Cortex of kidney (tissue), 1 donor: ENCODE data around the gene ZNF844.
"Not testable (repeated sequence)": the region's sequence is repeated elsewhere in the genome, so short reads cannot be mapped to it uniquely, and the experiment has no call there.

Experiments
- DNase-seq: peaks from one replicate; lab custom pipeline; 2025; lab: John Stamatoyannopoulos, UW

Gene ZNF844

DNA sequence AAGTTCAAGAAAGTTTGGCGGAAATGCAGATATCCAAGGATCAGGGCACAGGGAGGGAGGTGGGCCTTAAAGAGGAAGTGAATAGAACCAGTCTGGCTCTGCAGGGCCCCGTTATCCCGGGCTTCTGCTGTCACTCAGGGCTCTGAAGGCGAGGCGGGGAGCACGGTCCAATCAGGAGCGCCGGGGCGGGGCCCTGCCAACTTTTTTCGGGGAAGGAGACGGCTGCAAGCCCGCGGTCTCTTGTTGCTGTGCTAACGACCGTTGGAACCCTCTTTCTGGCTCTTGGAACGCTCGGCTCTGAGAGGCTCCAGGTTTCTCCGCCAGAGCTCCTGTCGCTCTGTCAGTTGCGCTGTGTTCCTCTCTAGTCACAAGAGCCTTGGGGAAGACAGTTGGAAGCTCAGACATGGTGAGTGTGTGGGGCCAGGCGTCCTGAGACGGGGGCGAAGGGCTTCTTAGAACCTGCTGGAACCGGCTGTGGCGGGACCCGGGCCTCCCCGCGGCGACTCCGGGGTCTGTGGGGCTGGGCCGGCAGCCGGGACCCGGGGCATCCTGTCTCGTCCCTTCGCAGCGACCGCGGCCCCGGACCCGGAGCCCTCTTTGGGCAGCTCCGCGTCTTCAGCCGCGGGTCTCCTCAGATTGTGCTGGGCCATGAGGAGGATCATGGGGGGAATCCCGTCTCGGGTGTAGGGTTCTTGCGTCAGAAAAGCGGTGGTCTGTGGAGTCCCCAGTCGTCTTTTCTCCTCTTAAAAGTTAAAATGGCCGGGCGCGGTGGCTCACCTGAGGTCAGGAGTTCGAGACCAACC is 27.7 kb downstream of the ZNF844 start:
- no peak for DNase-seq

DNA sequence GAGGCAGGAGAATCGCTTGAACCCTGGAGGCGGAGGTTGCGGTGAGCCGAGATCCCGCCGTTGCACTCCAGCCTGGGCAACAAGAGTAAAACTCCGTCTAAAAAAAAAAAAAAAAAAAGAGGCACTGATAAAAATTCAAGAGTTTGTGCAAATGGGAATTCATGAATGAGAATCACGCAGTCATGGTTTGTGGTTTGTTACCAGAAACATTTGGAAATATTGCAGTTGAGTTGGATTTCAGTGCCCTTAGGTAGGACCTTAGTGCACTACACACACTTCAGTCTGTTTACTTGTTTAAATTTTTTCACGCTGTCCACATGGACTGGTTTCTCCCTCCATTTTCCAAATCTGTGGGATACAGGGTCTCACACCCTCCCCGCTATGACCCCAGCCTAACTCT is 28.4 kb downstream of the ZNF844 start:
- no peak for DNase-seq

DNA sequence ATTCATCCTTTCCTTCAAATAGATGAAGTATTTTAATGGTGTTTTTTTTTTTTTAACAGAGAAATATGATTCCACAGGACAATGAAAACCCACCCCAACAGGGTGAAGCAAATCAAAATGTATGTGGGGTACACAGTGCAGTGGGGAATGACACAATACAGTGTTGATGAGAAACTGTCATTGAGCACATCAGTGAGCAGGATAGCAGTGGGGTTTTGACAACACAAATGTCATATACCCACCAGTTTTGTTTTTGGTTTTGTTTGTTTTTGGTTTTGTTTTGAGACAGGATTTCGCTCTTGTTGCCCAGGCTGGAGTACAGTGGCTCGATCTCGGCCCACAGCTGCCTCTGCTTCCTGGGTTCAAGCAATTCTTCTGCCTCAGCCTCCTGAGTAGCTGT is 29.2 kb downstream of the ZNF844 start:
- no peak for DNase-seq

DNA sequence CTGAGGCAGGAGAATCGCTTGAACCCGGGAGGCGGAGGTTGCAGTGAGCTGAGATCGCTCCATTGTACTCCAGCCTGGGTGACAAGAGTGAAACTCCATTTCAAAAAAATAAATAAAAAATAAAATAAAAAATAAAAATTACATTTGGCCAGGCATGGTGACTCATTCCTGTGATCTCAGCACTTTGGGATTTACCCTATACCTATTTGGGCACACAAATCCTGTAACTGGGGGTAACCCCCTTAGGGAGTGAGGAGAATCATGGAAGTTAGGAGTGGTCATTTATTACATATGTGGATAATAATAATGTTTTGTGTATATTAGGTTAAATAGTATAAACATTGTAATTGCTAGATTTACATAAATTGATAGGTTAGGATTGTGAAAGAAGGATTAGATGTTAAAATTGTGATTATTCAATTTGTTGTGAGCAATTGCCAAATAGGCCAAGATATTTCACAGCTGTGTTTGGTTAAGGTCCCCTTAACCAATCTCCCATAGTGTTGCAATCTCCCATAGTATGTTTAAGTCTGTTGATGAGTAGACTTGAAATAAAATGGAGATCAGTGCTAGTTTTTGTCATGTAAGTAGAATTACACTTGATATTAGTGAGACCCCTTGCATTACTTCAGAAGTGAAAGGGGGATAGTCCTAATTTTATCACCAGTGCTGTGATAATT is 30.7 kb downstream of the ZNF844 start:
- no peak for DNase-seq

DNA sequence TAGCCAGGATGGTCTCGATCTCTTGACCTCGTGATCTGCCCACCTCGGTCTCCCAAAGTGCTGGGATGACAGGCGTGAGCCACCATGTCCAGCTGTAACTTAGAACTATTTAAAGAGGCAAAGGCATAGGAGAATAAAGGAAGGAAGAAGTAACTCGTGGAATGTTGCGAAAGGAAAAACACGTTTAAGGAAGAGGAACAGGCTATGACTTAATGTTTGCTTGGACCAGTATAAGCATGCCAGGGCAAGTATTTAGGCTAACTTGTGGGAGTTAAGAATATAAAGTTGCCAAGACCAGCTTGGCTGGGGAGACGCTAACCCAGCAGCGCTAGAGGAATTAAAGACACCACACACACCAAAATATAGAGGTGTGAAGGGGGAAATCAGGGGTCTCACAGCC is 33.5 kb downstream of the ZNF844 start:
- no peak for DNase-seq

DNA sequence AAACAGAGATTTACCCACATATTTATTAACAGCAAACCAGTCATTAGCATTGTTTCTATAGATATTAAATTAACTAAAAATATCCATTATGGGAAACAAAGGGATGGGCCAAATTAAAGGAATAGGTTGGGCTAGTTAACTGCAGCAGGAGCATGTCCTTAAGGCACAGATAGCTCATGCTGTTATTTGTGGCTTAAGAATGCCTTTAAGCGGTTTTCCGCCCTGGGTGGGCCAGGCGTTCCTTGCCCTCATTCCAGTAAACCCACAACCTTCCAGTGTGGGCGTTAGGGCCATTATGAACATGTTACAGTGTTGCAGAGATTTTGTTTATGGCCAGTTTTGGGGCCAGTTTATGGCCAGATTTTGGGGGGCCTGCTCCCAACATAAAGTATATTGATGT is 39.4 kb downstream of the ZNF844 start:
- DNase-seq, result not testable (repeated sequence)

DNA sequence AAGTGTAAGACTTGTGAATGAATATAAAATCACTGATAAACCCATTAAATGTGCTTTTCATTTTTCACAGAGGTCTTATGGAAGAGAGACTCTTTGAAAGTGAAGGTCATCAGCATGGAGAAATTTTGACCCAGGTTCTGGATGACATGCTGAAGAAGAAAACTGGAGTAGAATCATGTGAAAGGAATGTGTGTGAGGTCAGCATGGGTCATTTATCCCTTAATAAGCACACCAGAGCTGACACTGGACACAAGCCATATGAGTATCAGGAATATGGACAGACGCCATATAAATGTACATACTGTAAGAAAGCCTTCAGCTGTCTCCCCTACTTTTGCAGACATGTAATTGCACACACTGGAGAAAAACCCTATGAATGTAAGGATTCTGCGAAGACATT is 46.6 kb downstream of the ZNF844 start:
- no peak for DNase-seq

DNA sequence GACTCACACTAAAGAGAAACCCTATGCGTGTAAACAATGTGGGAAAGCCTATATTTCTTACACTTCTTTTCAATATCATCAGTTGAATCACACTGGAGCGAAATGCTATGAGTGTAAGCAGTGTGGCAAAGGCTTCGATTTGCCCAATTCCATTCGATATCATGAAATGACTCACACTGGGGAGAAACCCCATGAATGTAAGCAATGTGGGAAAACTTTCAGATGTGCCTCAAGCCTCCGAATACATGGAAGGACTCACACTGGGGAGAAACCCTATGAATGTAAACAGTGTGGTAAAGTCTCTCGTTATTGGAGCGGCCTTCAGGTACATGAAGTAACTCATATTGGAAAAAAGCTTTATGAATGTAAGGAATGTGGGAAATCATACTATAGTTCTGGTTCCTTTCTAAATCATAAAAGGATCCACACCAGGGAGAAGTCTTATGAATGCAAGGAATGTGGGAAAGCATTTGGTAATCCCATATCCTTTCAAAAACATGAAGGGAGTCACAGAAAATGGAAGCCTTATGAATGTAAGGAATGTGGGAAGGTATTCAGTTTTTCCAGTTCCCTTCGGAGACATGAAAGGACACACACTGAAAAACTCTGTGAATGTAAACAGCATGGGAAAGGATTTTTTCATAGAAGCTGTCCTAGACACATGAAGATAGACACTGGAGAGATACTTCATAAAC is 47.6 kb downstream of the ZNF844 start:
- DNase-seq, result no peak

DNA sequence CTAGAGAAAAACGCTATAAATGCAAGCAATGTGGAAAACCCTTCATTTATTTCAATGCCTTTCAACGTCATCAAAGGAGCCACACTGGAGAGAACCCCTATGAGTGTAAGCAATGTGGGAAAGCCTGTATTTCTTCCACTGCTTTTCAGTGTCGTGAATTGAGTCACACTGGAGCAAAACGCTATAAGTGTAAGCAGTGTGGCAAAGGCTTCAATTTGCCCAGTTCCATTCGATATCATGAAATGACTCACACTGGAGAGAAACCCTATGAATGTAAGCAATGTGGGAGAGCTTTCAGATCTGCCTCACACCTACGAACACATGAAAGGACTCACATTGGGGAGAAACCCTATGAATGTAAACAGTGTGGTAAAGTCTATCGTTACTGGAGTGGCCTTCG is 48.2 kb downstream of the ZNF844 start:
- DNase-seq, result no peak

DNA sequence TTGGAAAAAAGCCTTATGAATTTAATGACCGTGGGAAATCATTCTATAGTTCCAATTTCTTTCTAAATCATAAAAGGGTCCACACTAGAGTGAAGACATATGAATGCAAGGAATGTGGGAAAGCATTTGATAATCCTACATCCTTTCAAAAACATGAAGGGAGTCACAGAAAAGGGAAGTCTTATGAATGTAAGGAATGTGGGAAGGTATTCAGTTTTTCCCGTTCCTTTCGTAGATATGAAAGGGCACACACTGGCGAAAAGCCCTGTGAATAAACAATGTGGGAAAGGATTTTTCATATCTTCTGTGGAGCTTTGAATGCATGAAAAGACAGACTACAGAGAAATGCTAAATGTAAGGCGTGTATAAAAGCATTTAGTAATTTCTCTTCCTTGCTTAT is 48.6 kb downstream of the ZNF844 start:
- no peak for DNase-seq

DNA sequence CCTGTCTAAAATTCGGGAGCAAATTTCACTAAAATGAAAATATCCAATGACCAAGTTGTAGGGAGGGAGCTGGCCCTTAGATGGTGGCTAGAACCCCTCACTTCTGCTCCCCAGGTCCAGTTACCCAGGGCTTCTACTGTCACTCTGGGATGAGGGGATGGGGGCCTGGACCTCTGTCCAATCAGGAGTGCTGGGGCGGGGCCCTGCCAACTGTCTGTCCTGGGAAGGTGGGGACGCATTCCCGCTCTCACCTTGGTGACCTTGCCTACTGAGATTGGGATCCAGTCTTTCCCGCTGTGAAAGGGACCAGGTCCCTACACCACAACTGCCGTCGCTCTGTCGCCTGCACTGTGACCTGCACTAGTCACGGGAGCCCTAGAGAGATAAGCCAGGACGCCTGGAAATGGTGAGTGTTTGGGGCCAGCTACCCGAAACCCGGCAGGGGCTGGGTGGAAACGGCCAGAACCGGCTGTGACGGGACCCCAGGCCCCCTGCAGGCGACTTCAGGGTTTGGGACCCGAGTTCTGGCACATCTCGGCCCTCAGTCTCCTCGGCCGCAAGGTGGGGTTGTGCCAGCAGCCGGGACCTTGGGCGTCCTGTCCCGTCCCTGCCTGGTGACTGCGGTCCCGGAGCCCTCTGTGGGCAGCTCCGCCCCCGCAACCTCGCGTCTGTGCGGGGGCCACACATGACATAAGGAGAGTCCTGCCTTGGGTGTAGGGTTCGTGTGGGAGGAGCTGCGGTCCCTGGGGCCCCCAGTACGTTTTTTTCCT is 52.9 kb downstream of the ZNF844 start:
- no peak for DNase-seq

DNA sequence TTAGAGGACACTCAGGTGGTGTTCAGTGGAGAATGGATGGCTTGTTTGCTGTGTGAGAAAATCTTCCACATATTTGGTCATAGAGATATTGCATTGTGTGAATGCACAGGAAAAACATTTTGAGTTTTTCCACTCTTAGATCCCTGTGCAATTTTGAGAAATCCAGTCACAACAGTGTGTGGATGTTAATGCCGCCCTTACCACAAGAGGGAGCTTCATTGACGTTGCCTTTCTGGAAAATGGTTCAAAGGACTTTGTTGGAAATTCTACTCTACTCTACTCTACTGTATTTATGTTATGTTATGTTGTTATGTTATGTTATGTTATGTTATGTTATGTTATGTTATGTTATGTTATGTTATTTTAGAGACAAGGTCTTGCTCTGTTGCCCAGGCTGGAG is 62.2 kb downstream of the ZNF844 start:
- no peak for DNase-seq
